GM12865 (cell line): ENCODE results near the gene RGS21.

Experiments used
- DNase-seq: peaks from one replicate; pipeline ENCODE4 v3.0.0; 2010; ENCODE audit warnings: low read depth
- H3K4me3 ChIP-seq: 2 replicates; pipeline ENCODE4 v1.5.1; 2011; ENCODE audit warnings: mild to moderate bottlenecking, low read depth, low read length, control low read depth
- CTCF ChIP-seq: IDR thresholded peaks from 2 replicates; pipeline ENCODE4 v1.5.1; 2011; ENCODE audit warnings: low read length, control low read depth, low read depth, inconsistent platforms; ENCODE audit not compliant: insufficient read depth; ENCODE audit errors: missing control alignments

RGS21 gene

GRCh38 chr1:192316942-192317450 is at the start of gene RGS21:
Gene RGS21, plus strand, starts transcription at chr1:192316992. Its CDS starts 26,045 bp downstream, at chr1:192343037.
- no peak for TF ChIP-seq CTCF
- no peak within 1 kb of the TSS for H3K4me3 ChIP-seq
- no peak for DNase-seq

GRCh38 chr1:192268468-192269052 is 48.2 kb upstream of the RGS21 start:
- TF ChIP-seq CTCF: no peak
- H3K4me3 ChIP-seq: no peak overlapping the region
- no peak for DNase-seq

GRCh38 chr1:192270398-192270797 is 46.4 kb upstream of the RGS21 start:
- TF ChIP-seq CTCF: no peak
- no peak for DNase-seq
- no peak overlapping the region for H3K4me3 ChIP-seq

- no peak for TF ChIP-seq CTCF
- no peak overlapping the region for H3K4me3 ChIP-seq
- no peak for DNase-seq
These were observed 44.1 kb upstream of the RGS21 start for GRCh38 chr1:192272732-192273131.

GRCh38 chr1:192274588-192274987 is 42.2 kb upstream of the RGS21 start:
- no peak for TF ChIP-seq CTCF
- H3K4me3 ChIP-seq: no peak overlapping the region
- no peak for DNase-seq

- no peak for TF ChIP-seq CTCF
- H3K4me3 ChIP-seq: no peak overlapping the region
- DNase-seq: no peak
These were observed 39.2 kb upstream of the RGS21 start for GRCh38 chr1:192277635-192278034.

GRCh38 chr1:192284927-192285326 is 31.9 kb upstream of the RGS21 start:
- no peak for TF ChIP-seq CTCF

More at GRCh38 chr1:192284927-192285326, 31.9 kb upstream of the RGS21 start:
- DNase-seq: peak; percentile 41
- H3K4me3 ChIP-seq: no peak overlapping the region
